Tibial nerve (tissue), 4 donors: ENCODE data around the gene TRAF6. TPM values are rescaled to one million over a fixed set of nuclear protein-coding genes. Genes with fewer than 3 reads are reported as not detected.
A peak's percentile ranks its signal among the peaks of the same experiment; 100 is the strongest.

ENCODE experiments used
- DNase-seq, 2 donors: peaks; one replicate each; pipeline ENCODE4 v3.0.0-alpha.2; 2019; ENCODE audit warnings: low spot score in 2 of 2
- H3K27ac ChIP-seq, 4 donors: fragments of 200-600 bp; sonication (generic) in 3 of 4; one replicate each; pipeline ENCODE4 v1.5.1; 2017 to 2019; ENCODE audit warnings: mild to moderate bottlenecking in 1 of 4
- H3K27me3 ChIP-seq, 2 donors: fragments of 200-600 bp; sonication (generic) in 1 of 2; one replicate each; pipeline versions ENCODE4 v1.5.1 to v1.6.0; 2017 to 2019
- H3K36me3 ChIP-seq, 3 donors: fragments of 200-600 bp; sonication (generic); one replicate each; pipeline ENCODE4 v1.5.1; 2018 to 2019
- H3K4me1 ChIP-seq, 4 donors: fragments of 200-600 bp; sonication (generic) in 3 of 4; one replicate each; pipeline ENCODE4 v1.5.1; 2017 to 2019
- H3K4me3 ChIP-seq, 4 donors: fragments of 200-600 bp; sonication (generic) in 3 of 4; one replicate each; pipeline ENCODE4 v1.5.1; 2017 to 2019; ENCODE audit warnings: mild to moderate bottlenecking in 1 of 4, moderate library complexity in 1 of 4
- H3K9me3 ChIP-seq, 4 donors: fragments of 200-600 bp; sonication (generic) in 3 of 4; one replicate each; pipeline ENCODE4 v1.5.1; 2017 to 2019
- EP300 ChIP-seq, 2 donors: sonication (generic); formaldehyde crosslinking; IDR thresholded peaks; one replicate each; pipeline ENCODE4 v1.6.1; 2017; ENCODE audit warnings: antibody characterized with exemption in 2 of 2, mild to moderate bottlenecking in 1 of 2
- POLR2A ChIP-seq, 2 donors: fragments of 450-650 bp; IDR thresholded peaks; one replicate each; pipeline ENCODE4 v1.6.1; 2017; ENCODE audit warnings: antibody characterized with exemption in 2 of 2, mild to moderate bottlenecking in 2 of 2, moderate library complexity in 2 of 2
- WGBS, 2 donors: methylation state at CpG; one replicate each; pipeline ENCODE4 v1.1.5; 2018; 5-methylcytosine and 5-hydroxymethylcytosine counted together
- total RNA-seq, 4 donors: library from RNA; depleted of rRNA; stranded (reverse); fragments of >200 nt; gene quantifications; one replicate each; pipeline ENCODE4 v1.1.0, GENCODE V29; 2016
- TF ChIP-seq, protein P1 (sequence below), 5 experiments: fragments of 200-600 bp in 3 of 5; fragments of 450-650 bp in 2 of 5; sonication (generic) in 3 of 5; IDR thresholded peaks; one replicate each; pipeline ENCODE4 v1.5.1; 2016 to 2019; ENCODE audit warnings: antibody characterized with exemption in 5 of 5, mild to moderate bottlenecking in 3 of 5, moderate library complexity in 2 of 5

The TRAF6 gene
- total RNA-seq, 4 donors from 2014 or later: 9.9 to 17.7 (median 13.8) TPM

GRCh38 chr11:36459046-36459445 lies 51.0 kb downstream of the TRAF6 start:
- Histone ChIP-seq H3K4me1 (peaks cover 0 to 23% (median 14%) of the 10 kb centered on the region in 4 donors), H3K36me3 (peaks cover 0 to 22% (median 0%) of the 10 kb centered on the region in 3 donors), H3K27me3 (no peaks in the 10 kb centered on the region), H3K4me3 (no peak overlapping the region), H3K9me3 (no peaks in the 10 kb centered on the region), H3K27ac (no peak overlapping the region)
- 84 to 91% methylated on average over 7 of the region's 7 CpGs for WGBS, 2 donors
- TF ChIP-seq, protein P1, sequence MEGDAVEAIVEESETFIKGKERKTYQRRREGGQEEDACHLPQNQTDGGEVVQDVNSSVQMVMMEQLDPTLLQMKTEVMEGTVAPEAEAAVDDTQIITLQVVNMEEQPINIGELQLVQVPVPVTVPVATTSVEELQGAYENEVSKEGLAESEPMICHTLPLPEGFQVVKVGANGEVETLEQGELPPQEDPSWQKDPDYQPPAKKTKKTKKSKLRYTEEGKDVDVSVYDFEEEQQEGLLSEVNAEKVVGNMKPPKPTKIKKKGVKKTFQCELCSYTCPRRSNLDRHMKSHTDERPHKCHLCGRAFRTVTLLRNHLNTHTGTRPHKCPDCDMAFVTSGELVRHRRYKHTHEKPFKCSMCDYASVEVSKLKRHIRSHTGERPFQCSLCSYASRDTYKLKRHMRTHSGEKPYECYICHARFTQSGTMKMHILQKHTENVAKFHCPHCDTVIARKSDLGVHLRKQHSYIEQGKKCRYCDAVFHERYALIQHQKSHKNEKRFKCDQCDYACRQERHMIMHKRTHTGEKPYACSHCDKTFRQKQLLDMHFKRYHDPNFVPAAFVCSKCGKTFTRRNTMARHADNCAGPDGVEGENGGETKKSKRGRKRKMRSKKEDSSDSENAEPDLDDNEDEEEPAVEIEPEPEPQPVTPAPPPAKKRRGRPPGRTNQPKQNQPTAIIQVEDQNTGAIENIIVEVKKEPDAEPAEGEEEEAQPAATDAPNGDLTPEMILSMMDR (IDR thresholded peaks at IDR 0.05): no peak
- TF ChIP-seq POLR2A (IDR thresholded peaks at IDR 0.05) (no peak), EP300 (IDR thresholded peaks at IDR 0.05) (no peak)
- DNase-seq: no peak

- no peaks in the 10 kb centered on the region for H3K27me3 ChIP-seq
- H3K4me3 ChIP-seq: no peak overlapping the region
- H3K36me3 ChIP-seq: peaks cover 0 to 19% (median 0%) of the 10 kb centered on the region in 3 donors
- TF ChIP-seq EP300 (IDR thresholded peaks at IDR 0.05): no peak
- TF ChIP-seq, protein P1 (IDR thresholded peaks at IDR 0.05): no peak
- TF ChIP-seq POLR2A (IDR thresholded peaks at IDR 0.05): no peak
- 85 to 89% methylated on average over 8 of the region's 8 CpGs for WGBS, 2 donors
- no peak for DNase-seq
- H3K27ac ChIP-seq: no peak overlapping the region
- H3K9me3 ChIP-seq: no peaks in the 10 kb centered on the region
- peaks cover 0 to 27% (median 14%) of the 10 kb centered on the region in 4 donors for H3K4me1 ChIP-seq
These were observed 51.8 kb downstream of the TRAF6 start for GRCh38 chr11:36458129-36458915.

DNA sequence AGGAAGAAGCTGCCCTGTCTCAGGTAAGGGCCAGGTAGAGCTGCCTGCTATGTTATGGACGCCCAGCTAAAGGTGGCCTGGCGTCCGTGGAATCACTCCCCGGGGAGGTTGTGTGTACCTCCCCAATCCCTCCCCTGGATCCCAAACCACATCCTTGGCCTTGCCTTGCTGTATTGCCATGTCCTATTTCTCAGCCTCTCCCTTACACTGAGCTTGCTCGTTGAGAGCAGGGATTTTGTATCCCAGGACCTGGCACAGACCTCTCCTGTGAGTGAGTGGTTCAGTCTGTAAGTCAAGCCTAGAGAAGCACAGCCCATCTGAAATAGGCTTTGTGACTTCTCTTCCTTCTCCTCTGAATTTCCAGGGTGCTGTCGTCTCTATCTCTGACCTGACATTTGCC lies 53.9 kb downstream of the TRAF6 start:
- H3K36me3 ChIP-seq: peaks cover 0 to 12% (median 0%) of the 10 kb centered on the region in 3 donors
- H3K9me3 ChIP-seq: no peaks in the 10 kb centered on the region
- peak overlapping the region; percentile 41 to 85 (median 69) for H3K27ac ChIP-seq
- no peak overlapping the region for H3K4me3 ChIP-seq
- peaks cover 0 to 40% (median 17%) of the 10 kb centered on the region in 4 donors for H3K4me1 ChIP-seq
- TF ChIP-seq, protein P1 (IDR thresholded peaks at IDR 0.05): no peak
- TF ChIP-seq EP300 (IDR thresholded peaks at IDR 0.05): no peak
- TF ChIP-seq POLR2A (IDR thresholded peaks at IDR 0.05): no peak
- no peak for DNase-seq
- 60 to 75% methylated on average over 6 of the region's 6 CpGs for WGBS, 2 donors
- no peaks in the 10 kb centered on the region for H3K27me3 ChIP-seq

DNA sequence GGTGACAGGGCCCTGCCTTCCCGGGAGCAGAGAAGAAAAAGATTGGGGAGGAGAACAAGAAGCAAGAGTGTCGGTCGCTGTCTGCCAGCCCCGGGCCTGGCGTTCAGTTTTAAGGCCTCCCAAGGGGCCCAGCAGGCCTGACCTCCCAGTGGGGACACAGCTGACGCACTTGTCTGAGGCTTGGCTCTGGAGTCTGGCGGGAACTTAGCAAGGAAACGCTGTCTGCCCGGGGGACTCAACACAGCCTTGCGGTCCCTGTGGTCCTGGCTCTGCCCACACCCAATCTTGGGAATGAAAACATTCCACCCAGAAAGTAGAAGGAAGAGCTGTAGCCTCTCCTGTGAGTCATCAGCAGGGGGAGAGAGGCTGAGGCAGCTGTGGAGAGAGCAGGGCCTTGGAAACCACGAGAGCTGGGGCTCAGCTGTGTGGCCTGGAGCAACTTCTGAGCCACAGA lies 54.4 kb downstream of the TRAF6 start:
- Histone ChIP-seq H3K4me1 (peaks cover 0 to 43% (median 19%) of the 10 kb centered on the region in 4 donors), H3K4me3 (no peak overlapping the region), H3K9me3 (no peaks in the 10 kb centered on the region), H3K36me3 (peaks cover 0 to 10% (median 0%) of the 10 kb centered on the region in 3 donors), H3K27me3 (no peaks in the 10 kb centered on the region), H3K27ac (peak overlapping the region; percentile 41 to 85 (median 69))
- DNase-seq: peak; percentile 45 to 52
- 24 to 43% methylated on average over 9 to 10 of the region's 11 CpGs for WGBS, 2 donors
- TF ChIP-seq, protein P1 (IDR thresholded peaks at IDR 0.05): no peak
- no peak for TF ChIP-seq POLR2A (IDR thresholded peaks at IDR 0.05)
- peak in 1 of 2 donors; percentile 43 for TF ChIP-seq EP300 (IDR thresholded peaks at IDR 0.05)
